HG03060 (cell line): ENCODE measurements around the gene SEMA5B.

Experiments used
- ATAC-seq: cut with Tn5 transposase; IDR thresholded peaks from one replicate; pipeline ENCODE4 v1.9.1; 2021; ENCODE audit warnings: low read depth, moderate number of reproducible peaks; ENCODE audit not compliant: unreplicated experiment

The SEMA5B gene

DNA sequence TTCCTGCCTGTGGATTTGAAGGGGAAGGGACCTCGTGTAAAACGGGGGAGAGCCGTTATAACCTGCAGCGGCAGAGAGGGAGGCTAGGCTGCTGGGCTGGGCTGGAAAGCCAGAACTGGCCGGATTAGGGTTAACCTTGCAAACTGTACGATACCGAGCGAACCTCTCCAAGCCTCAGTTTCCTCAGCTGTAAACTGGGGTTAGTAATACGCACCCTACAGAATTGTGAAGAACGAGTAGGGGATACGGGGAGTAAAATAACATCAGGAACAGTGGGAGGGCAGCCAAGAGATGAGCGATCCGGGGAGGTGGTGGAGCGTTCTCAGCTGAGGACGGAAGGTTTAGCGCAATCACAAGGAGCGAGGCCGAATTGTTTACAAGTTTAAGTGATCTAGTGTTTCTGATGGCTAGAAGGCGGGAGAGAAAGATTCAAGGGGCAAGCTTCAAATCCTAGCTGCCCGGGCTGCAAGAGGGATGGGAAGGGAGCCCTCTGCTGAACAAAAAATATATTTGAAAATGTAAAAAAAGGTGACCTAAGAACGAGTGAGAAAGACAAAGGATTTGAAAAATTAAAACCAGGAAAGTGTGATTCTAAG lies 768 bp upstream of the SEMA5B start:
- no peak for ATAC-seq

DNA sequence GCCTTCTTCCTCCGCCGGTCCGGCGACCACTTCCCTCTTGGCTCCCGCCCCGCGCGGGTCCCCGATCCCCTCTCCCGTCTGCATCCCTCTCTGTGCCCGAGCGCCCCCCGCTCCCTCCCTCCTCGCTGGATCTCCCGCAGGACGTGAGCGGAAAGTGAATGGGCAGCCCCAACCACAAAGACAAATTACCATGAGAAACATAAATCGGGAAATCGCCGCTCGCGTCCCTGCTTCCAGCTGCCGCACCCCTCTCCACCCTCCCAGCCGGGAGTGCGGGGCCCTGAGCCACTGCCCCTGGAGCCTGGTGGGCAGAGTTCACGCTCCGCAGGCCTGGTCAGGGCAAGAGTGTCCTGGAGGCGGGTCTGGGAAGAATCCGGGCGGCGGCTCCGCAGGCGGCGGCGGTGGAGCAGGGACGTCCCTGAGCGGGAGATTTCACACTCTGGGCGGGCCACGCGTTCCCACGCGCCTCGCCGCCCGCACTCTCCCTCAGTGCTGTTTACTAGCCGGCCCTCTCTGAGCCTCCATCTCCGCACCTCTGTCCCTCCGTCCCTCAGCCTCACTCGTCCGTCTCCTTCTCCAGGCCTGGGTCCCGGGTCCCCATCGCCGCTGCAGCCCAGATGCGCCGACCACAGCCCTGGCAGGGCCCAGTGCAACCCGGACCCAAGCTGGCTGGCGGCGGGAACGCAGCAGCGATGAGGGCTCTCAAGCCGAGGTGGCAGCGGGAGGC lies 835 bp downstream of the SEMA5B start:
- ATAC-seq = no peak

GRCh38 chr3:123025642-123026521 lies 1.7 kb downstream of the SEMA5B start:
- ATAC-seq = no peak

DNA sequence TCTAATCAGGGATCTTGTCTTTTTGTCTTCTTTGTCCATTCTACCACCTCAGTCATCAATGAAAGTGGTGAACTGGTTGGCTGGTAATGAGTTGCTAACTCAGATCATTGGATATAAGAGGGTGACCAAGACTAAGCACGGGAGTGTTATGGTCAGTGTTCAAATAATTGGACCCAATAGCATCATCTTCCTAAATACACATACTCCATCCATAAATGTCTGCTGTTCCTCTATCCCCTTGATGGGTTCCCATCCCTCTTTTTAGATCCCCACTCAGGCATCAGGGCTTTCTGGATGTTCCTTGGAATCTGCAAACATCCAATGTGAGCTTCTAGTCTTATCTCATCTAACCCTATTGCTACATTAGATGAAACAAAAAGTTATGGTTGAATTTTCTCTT lies 3.5 kb downstream of the SEMA5B start:
- ATAC-seq = no peak

DNA sequence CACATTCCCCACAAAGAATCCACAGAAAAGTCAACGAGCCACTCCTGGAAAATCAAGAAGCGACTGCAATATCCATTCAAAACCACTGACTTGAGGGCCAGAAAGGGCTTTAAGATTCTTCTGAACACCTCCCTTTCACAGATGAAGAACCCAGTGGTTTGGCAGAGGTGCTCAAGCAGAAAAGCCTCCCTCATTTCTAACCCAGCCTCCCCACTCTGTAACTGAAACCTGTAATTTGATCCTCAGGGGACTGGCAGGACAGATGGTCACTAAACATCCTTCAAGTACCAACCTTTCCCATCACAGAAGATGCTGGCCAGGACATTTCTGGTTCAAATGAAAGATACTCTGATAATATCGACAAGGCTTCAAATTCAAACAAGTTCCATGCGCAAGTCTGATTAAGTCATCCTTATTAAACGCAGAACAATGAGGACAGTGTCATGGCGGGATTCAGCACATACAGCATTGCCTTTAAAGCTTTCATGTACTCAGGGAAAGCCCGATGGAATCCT lies 5.5 kb downstream of the SEMA5B start:
- no peak for ATAC-seq

GRCh38 chr3:123021388-123021787 lies 6.2 kb downstream of the SEMA5B start:
- ATAC-seq = no peak

- no peak for ATAC-seq
Observed at GRCh38 chr3:123020709-123021108, 6.9 kb downstream of the SEMA5B start.

GRCh38 chr3:123019591-123019990 lies 8.0 kb downstream of the SEMA5B start:
- ATAC-seq = no peak

- ATAC-seq = no peak
Observed at GRCh38 chr3:123019161-123019560, 8.4 kb downstream of the SEMA5B start.

DNA sequence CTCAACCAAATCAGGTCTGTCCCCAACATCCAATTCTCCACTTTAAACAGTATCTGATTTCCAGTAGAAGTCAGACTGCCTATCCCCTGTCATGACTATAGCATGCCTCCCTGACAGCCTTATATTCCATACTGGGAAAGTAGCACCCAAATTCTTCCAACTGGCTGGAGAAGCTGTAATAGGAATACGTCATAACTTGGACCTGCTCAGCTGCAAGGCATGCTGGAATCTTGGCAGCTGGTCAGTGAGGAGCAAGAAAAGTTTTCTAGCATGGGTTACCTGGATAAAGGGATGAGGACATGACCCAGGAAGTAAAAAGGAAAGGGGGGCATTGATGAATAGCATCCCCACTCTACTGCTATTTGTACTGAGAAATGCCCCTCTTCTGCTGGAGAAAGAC lies 8.9 kb downstream of the SEMA5B start:
- no peak for ATAC-seq

- no peak for ATAC-seq
Observed at GRCh38 chr3:123015596-123015995, 12.0 kb downstream of the SEMA5B start.

DNA sequence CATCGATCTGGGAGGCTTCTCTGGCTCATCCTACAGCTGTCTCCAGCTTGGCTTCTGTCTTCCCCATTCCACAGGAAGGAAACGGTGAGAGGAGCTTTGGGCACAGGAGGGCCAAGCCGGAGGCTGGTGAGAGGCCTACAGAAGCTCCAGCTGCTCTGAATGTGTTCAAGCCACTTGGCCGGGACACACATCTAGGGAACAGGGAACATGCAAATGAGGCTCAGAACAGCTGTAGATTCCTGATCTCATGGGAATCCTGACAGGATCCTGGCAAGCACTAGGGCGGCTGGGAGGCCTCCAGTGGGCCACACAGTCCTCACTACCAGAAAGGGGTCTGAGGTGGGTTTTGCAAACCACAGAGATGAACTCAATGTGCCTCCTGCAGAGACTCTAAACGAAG lies 13.7 kb downstream of the SEMA5B start:
- ATAC-seq = no peak

DNA sequence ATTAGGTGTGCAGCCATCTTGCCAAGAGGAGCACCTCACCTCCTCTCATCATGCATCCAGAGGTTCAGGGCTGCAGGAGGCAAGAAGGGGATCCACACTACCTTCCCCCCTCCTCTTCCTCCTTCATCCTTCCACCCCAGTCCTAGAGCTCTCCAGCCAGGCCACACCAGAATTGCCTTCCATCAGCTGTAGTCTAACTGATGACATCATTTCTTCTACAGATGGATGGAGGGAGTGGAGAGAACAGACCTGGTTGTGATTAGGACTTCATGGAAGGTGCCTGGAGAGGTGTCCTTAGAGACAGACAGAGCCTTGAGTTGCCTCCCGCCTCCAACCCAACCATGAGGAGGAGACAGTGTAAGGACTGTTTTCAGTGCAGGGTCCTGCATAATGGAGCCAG lies 14.9 kb downstream of the SEMA5B start:
- no peak for ATAC-seq

GRCh38 chr3:123011447-123011846 lies 16.1 kb downstream of the SEMA5B start:
- ATAC-seq = no peak

DNA sequence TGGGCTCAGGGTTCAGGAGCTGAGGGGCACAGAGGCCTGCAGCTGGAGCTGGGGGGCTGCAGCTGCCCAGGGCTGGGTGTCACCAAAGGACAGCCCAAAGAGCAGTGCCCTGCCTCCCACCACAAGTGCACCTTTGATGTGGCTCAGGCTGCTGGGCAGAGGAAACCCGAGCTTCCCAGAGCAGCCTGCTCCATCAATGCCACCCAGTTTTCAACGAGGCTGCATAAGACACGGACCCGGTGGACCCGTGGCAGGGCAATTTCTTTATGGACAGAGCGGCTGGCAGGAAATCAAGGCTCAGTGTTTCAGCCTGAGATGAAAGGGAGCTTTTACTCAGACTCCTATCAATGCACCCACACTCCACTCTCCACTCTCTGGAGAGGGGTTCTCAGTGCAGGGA lies 18.7 kb downstream of the SEMA5B start:
- no peak for ATAC-seq

- ATAC-seq = no peak
Observed at GRCh38 chr3:123006609-123007008, 21.0 kb downstream of the SEMA5B start.

GRCh38 chr3:123005291-123005690 lies 22.3 kb downstream of the SEMA5B start:
- ATAC-seq = no peak

GRCh38 chr3:123004201-123004918 lies 23.2 kb downstream of the SEMA5B start:
- ATAC-seq = no peak

GRCh38 chr3:123002749-123003497 lies 24.6 kb downstream of the SEMA5B start:
- no peak for ATAC-seq
